IPS-18a (cell line): ENCODE measurements around the gene EFNA3.

Experiments used
- H3K27ac ChIP-seq: one replicate; pipeline ENCODE4 v1.5.1; 2013; ENCODE audit warnings: low read length
- H3K27me3 ChIP-seq: one replicate; pipeline ENCODE4 v1.6.1; 2013; ENCODE audit warnings: mild to moderate bottlenecking, low read length; ENCODE audit not compliant: control insufficient read depth, insufficient read depth
- H3K36me3 ChIP-seq: one replicate; pipeline ENCODE4 v1.6.1; 2013; ENCODE audit warnings: low read depth, low read length; ENCODE audit not compliant: control insufficient read depth
- H3K4me1 ChIP-seq: one replicate; pipeline ENCODE4 v1.6.1; 2013; ENCODE audit warnings: low read depth, low read length; ENCODE audit not compliant: control insufficient read depth
- H3K4me3 ChIP-seq: one replicate; pipeline ENCODE4 v1.5.1; 2013; ENCODE audit warnings: low read length
- H3K9ac ChIP-seq: one replicate; pipeline ENCODE4 v1.6.1; 2013; ENCODE audit warnings: mild to moderate bottlenecking, low read length, moderate library complexity
- H3K9me3 ChIP-seq: one replicate; pipeline ENCODE4 v1.6.1; 2013; ENCODE audit warnings: low read depth, low read length; ENCODE audit not compliant: control insufficient read depth

EFNA3 gene

GRCh38 chr1:155082301-155083051 lies 3.8 kb downstream of the EFNA3 start:
- no peaks in the 10 kb centered on the region for H3K9me3 ChIP-seq
- H3K9ac ChIP-seq: no peak overlapping the region
- peaks cover 70% of the 10 kb centered on the region for H3K27me3 ChIP-seq
- H3K4me3 ChIP-seq: peak overlapping the region; percentile 36
- no peak overlapping the region for H3K27ac ChIP-seq
- peaks cover 14% of the 10 kb centered on the region for H3K4me1 ChIP-seq
- no peaks in the 10 kb centered on the region for H3K36me3 ChIP-seq

DNA sequence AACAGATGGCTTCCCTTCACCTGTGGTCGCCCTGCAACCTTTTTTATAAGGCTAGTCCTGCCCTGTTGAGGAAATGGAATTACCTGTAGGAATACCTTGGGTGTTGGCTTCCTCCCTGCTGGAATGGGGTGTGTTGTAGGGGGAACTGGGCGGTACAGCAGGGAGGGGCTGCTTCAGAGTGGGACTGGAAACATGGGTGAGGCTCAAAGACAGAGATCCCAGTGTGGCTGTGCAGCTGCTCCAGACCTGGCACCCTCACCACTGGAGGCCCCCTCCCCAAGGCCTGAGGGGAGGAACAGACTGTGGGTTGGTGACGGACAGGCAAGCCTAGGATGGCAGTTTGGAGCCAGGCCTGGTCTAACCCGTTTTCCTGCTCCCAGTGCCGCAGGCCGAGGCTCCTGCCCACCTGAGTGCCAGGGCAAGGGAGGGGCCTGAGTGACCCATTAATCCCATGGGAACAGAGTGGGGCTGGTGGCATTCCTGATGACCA lies 4.5 kb downstream of the EFNA3 start:
- Histone ChIP-seq H3K27ac (no peak overlapping the region), H3K4me3 (no peak overlapping the region), H3K36me3 (no peaks in the 10 kb centered on the region), H3K4me1 (peaks cover 14% of the 10 kb centered on the region), H3K9me3 (no peaks in the 10 kb centered on the region), H3K9ac (no peak overlapping the region), H3K27me3 (peaks cover 63% of the 10 kb centered on the region)

DNA sequence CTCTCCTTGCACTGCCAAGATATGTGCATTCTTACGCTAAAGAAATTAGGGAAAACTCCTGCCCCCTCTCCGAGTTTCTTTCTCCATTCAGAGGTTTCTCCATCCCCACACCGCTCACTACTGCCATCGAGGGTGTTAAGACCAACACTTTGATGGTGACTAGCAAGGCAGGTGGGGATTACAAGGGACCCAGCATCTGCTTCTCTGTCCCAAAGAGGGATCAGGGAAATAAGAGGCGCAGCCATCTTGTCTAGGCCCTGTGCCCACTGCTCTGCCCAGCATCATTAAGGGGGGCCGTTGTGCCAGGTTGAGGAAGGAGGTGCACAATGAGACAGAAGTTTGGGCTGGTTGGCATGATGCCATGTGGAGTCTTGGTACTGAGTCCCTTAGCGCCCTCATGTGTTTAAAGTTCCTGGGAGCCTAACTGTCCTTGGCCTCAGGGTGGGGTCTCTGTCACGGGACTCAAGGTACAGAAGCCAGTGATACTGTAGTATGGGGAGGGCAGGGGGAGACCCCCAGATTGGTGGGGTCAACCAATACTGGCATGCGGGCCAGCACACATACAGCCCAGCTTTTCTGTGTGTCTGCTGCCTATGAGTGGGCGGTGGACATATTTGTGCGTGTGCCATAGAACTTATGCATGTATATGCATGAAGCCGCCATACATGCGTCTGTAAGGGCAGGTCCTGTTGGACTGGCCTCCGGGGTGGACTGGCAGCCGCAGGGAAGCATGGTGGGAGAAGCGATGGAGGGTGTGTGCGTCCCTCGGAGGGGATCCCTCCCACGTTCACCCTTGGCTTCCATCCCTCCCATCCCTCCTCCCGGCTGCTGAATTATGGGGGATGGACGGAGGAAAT lies 5.5 kb downstream of the EFNA3 start:
- peaks cover 54% of the 10 kb centered on the region for H3K27me3 ChIP-seq
- no peak overlapping the region for H3K9ac ChIP-seq
- peaks cover 14% of the 10 kb centered on the region for H3K4me1 ChIP-seq
- H3K9me3 ChIP-seq: no peaks in the 10 kb centered on the region
- no peak overlapping the region for H3K27ac ChIP-seq
- H3K36me3 ChIP-seq: no peaks in the 10 kb centered on the region
- H3K4me3 ChIP-seq: peak overlapping the region; percentile 92

GRCh38 chr1:155084722-155085503 lies 6.3 kb downstream of the EFNA3 start:
- Histone ChIP-seq H3K27ac (no peak overlapping the region), H3K36me3 (no peaks in the 10 kb centered on the region), H3K9ac (peak overlapping the region; percentile 49), H3K27me3 (peaks cover 46% of the 10 kb centered on the region), H3K9me3 (no peaks in the 10 kb centered on the region), H3K4me3 (peak overlapping the region; percentile 92), H3K4me1 (peaks cover 14% of the 10 kb centered on the region)

GRCh38 chr1:155085504-155086127 lies 7.0 kb downstream of the EFNA3 start:
- no peaks in the 10 kb centered on the region for H3K9me3 ChIP-seq
- peak overlapping the region; percentile 49 for H3K9ac ChIP-seq
- H3K4me3 ChIP-seq: peak overlapping the region; percentile 92
- H3K4me1 ChIP-seq: peaks cover 14% of the 10 kb centered on the region
- H3K36me3 ChIP-seq: no peaks in the 10 kb centered on the region
- H3K27me3 ChIP-seq: peaks cover 39% of the 10 kb centered on the region
- H3K27ac ChIP-seq: no peak overlapping the region

- peaks cover 14% of the 10 kb centered on the region for H3K4me1 ChIP-seq
- H3K27ac ChIP-seq: no peak overlapping the region
- H3K4me3 ChIP-seq: no peak overlapping the region
- H3K9ac ChIP-seq: no peak overlapping the region
- H3K36me3 ChIP-seq: no peaks in the 10 kb centered on the region
- H3K27me3 ChIP-seq: peaks cover 33% of the 10 kb centered on the region
- H3K9me3 ChIP-seq: no peaks in the 10 kb centered on the region
Measured at GRCh38 chr1:155086128-155086741, 7.6 kb downstream of the EFNA3 start.

DNA sequence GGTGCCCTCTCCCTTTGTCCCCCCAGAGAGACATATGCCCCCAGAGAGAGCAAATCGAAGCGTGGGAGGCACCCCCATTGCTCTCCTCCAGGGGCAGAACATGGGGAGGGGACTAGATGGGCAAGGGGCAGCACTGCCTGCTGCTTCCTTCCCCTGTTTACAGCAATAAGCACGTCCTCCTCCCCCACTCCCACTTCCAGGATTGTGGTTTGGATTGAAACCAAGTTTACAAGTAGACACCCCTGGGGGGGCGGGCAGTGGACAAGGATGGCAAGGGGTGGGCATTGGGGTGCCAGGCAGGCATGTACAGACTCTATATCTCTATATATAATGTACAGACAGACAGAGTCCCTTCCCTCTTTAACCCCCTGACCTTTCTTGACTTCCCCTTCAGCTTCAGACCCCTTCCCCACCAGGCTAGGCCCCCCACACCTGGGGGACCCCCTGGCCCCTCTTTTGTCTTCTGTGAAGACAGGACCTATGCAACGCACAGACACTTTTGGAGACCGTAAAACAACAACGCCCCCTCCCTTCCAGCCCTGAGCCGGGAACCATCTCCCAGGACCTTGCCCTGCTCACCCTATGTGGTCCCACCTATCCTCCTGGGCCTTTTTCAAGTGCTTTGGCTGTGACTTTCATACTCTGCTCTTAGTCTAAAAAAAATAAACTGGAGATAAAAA lies 8.4 kb downstream of the EFNA3 start:
- Histone ChIP-seq H3K27ac (no peak overlapping the region), H3K36me3 (no peaks in the 10 kb centered on the region), H3K4me1 (peaks cover 14% of the 10 kb centered on the region), H3K9me3 (no peaks in the 10 kb centered on the region), H3K4me3 (no peak overlapping the region), H3K9ac (no peak overlapping the region), H3K27me3 (peaks cover 30% of the 10 kb centered on the region)

GRCh38 chr1:155091071-155092051 lies 12.7 kb downstream of the EFNA3 start:
- no peaks in the 10 kb centered on the region for H3K9me3 ChIP-seq
- no peak overlapping the region for H3K4me3 ChIP-seq
- H3K27me3 ChIP-seq: peaks cover 13% of the 10 kb centered on the region
- no peak overlapping the region for H3K9ac ChIP-seq
- no peaks in the 10 kb centered on the region for H3K4me1 ChIP-seq
- H3K27ac ChIP-seq: no peak overlapping the region
- H3K36me3 ChIP-seq: no peaks in the 10 kb centered on the region

DNA sequence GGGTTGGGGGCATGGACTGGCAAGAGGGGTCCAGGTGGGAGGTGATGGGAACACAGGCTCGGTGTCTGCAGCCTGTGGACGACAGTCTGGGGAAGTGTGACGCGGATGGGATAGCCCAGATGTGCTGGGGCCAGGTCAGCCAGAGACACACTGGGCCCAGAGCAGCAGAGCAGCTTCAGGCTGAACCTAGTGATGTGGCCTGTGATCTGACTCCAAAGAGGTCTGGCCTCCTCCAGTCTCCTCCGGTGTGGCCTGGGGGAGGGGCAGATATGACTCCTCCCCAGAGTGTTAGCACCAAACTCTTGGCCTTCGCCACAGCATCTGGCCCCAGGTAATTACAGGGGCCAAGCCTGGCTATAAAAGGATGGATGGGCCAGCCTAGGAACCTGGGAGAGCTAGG lies 13.5 kb downstream of the EFNA3 start:
- Histone ChIP-seq H3K4me1 (no peaks in the 10 kb centered on the region), H3K4me3 (no peak overlapping the region), H3K9ac (no peak overlapping the region), H3K27ac (no peak overlapping the region), H3K36me3 (no peaks in the 10 kb centered on the region), H3K9me3 (no peaks in the 10 kb centered on the region), H3K27me3 (peaks cover 13% of the 10 kb centered on the region)
